GM18858 (cell line): ENCODE measurements around the gene VILL.
"Not testable (repeated sequence)": the region's sequence is repeated elsewhere in the genome, so short reads cannot be mapped to it uniquely, and the experiment has no call there.

Experiments used
- ATAC-seq: cut with Tn5 transposase; IDR thresholded peaks from one replicate; pipeline ENCODE4 v1.9.1; 2021; ENCODE audit not compliant: unreplicated experiment

VILL gene

DNA sequence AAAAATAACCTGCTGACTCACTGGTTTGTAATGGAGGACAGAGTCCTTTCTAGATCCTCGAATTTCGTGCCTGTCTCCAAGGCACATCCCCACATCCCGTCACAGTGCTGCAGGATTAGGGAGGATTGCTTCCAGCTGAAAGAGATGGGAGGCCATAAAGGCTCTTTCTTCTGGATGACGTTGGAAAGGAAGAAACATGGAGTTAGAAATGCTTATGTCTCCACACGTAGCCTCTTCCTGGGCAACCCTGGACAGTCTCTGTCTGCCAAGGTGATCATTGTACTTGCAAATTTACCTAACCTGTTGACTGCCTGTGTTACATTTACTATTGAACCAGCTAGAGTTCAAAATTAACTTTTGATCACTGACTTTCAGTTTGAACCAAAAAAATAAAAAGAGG is 27.6 kb upstream of the VILL start:
- no peak for ATAC-seq

DNA sequence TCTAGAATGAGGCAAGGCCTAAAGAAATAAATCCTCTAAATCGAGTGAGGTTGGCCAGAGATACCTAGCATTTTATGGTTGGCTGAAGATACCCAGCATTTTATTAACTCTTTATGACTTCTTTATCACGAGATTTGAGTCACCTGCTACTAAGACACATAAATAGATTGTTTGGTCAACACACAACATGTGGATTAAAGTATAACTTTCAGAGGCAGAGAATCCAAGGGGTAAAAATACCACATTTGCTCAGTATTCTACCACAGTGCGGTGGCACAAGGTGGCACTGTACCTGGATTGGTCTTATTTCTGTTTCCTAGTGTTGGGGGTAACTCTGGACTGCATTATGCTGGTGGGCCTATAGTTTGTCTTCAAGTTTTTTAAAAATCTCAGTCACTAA is 27.0 kb upstream of the VILL start:
- no peak for ATAC-seq

DNA sequence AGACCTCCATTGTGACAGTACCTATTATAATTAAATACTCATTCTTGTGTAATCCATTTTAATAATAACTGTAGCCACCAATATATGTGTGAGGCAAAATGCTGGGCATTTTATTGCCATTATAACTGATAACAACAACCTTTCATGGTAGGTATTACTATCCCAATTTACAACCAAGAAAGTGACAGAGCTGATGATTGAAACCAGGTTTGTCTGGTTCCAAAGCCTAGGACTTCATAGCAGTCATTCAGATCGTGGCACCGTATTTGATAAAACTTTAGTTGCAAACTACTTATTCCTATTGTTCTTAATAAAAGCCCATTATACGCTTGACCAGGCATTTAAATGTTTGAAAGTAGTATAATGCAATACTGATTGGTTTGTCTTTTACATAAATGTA is 26.4 kb upstream of the VILL start:
- ATAC-seq: no peak

DNA sequence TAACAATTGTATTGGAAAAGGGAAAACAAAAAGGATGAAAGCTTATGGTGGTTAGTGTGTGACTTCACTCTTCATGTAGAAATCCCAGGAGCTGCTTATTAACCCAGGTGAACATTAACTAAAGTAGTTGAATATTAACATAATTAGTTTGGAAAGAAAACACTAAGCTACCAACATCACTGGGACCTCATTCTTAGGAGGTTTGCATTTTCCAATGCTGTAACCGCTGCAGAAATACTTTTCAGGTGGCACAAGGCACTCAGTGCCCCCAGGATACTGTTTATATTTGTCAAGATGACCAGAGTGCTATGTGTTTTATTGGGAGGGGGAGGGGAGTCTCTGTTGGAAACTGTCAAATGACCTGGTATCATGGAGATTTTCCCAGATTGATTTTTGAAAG is 25.9 kb upstream of the VILL start:
- no peak for ATAC-seq

DNA sequence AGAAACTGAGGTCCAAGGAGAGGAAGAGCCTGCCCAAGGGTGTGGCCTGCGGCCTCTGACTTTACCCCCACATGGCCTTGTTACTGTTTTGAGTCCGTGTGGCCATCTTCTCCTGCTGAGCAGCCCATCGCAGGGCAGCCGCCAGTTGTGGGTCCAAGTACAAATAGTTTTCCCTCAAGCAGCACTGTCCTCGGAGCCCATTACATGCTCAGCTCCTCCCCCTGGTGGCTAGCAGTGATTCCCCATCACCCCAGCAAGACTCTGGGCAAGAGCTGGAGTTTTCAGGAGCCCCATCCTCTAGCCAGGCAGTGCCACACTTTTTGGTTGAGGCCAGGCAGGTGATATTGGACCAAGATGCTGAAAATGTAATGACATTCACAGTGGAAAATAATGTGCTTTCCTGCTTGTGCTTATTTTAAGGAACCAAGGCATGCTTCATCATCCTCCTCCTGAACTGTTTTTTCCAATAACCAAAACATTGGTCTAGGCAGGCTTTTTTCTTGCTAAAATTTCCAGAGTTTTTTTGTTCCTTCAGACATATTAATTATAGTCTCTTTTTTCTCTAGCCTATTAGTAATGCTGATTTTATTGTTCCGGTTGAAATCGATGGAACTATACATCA is 23.2 kb upstream of the VILL start:
- no peak for ATAC-seq

DNA sequence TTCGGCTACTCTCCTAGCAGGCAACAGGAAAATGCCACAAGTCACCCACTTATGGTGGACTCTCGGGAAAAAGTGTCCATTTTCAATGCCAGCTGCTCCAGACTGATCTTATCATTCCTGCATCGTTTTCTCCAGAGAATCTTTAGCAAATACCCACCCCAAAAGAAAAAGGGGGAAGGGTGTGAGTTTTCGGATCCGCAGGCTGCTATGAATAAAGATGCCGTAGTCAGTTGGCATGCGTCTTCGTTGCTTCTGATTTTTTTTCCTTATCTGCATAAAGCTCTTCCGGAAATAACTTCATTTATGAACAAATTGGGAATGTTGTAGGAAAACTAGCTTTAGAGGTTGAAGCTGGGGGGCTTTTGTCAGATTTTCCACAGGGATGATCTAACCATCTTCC is 22.4 kb upstream of the VILL start:
- no peak for ATAC-seq

DNA sequence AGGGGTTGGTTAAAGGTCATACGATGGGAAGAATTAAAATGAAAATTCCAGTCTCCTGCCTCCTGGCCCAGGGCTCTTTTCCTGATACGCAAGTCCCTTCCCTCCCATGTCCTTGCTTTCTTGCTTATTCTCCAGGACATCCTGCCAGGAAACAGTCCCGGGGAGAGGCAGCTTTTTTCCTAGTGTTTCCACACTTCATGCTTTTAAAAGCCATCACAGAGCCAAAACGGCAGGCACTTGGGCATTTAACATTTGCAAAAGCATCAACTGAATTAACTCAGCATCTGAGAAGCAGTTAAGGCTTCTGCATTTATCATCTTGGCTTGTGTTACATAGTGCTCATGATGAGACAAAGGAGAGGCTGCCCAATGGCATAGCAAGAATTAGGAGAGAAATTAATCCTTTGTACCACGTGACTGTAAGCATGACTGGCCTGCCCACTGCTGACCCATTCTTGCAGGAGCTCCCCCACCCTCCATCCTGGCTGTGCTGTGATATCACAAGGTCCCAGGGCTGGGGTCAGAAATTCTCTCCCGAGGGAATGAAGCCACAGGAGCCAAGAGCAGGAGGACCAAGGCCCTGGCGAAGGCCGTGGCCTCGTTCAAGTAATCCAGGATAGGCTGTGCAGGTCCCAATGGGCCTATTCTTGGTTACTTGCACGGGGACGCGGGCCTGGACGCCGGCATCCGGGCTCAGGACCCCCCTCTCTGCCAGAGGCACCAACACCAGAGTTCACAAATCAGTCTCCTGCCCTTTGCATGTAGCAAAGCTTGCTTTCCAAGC is 21.6 kb upstream of the VILL start:
- no peak for ATAC-seq

DNA sequence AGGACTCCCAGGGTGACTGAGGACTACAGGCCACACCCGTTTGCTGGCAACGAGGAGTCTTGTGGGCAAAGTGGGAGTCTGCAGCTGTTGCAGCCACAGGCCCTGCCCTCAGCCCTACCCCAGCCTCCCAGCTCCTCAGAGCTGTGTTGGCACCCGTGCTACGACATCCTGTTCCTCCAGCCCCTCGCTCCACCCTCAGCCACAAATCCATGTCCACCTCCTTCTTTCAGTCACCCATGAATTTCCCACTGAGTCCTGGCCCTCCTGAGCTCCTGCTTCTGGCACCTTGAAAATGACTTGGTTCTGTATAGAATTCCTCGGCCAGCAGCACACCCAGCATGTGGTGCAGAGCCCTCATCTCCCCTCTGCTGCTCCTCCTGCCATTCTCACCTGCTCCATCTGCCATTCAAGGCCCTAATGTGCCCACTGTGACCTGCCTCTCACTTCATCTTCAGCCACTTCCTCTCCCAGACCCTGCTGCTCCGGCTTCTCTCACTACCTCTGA is 20.9 kb upstream of the VILL start:
- no peak for ATAC-seq

DNA sequence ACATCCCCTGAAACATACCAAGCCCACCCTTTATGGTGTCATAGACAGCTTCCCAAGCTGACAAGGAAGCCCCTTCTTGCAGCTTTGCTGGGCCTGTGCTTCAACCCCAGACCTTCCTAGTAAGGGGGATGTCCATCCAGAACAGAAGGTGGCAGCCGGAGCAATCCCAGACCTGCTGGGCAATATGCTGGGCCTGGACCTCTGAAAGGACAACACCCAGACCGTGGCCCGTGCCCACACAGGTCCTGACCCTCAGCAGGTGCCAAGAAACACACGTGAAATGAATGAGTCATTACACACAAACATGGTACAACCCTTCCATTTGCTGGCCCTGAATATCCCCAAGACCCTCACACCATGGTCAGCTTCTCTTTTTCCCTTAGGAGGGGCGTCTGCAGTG is 19.8 kb upstream of the VILL start:
- ATAC-seq: no peak

DNA sequence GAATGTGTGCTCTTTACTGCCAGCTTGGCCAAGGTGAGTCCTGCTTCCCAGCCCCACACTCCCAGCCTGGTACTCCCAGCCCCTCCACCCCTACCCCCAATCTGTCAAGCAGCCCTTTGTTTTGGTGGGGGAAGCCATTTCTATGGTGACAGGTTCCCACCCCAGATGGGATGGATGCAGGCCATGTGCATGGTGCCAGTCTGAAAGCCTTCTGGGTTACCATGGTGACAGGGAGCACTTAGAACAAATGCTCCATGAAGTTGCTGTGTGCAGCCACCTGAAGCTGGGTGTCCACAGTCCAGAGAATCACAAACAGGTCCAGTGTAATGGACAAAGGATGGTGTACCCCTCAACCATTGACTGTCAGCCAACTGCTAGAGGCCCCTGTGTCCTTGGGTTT is 19.1 kb upstream of the VILL start:
- no peak for ATAC-seq

DNA sequence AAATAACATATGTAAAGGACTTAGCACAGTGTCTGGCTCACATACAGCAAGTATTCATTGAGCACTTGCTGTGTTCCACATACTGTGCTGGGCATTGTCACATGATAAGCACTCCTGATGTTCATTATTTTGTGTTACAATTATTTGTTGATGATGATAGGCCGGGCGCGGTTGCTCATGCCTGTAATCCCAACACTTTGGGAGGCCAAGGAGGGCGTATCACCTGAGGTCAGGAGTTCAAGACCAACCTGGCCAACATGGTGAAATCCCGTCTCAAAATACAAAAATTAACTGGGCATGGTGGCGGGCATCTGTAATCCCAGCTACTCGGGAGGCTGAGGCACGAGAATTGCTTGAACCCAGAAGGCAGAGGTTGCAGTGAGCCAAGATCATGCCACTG is 18.5 kb upstream of the VILL start:
- ATAC-seq: not testable (repeated sequence)

DNA sequence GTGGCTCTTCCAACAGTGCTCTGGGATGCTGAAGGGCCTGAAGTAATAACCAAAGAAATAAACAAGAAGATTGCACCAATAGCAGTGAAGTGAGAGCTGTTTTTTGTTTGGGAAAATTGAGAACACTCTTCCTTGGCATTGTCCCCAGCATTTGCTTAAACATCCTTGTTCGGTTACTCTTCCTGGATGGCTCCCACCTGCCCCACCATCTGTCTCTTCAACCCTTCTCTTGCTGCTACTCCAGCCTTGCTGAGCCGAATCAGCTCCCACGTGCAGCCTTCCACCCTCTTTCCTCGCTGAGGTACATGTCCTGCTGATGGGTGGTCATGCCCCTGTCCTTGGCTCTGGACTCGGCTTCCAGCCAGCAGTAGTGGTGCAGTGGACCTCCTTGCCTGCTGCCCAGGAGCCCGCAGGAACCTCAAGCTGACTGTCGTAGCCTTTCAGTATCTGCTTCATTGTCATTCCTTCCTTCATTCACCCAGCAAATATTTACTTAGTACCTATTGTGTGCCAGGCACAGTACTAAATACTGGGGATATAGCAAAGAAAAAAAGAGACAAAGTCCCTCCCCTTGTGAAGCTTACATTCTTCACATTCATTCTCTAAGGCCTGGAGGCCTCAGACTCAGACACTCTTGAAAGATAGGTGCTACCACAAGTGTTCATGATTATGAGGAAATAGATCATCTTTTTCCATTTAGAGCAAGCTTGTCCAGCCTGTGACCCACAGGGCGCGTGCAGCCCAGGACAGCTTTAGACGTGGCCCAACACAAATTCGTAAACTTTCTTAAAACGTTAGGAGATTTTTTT is 17.1 kb upstream of the VILL start:
- ATAC-seq: no peak

DNA sequence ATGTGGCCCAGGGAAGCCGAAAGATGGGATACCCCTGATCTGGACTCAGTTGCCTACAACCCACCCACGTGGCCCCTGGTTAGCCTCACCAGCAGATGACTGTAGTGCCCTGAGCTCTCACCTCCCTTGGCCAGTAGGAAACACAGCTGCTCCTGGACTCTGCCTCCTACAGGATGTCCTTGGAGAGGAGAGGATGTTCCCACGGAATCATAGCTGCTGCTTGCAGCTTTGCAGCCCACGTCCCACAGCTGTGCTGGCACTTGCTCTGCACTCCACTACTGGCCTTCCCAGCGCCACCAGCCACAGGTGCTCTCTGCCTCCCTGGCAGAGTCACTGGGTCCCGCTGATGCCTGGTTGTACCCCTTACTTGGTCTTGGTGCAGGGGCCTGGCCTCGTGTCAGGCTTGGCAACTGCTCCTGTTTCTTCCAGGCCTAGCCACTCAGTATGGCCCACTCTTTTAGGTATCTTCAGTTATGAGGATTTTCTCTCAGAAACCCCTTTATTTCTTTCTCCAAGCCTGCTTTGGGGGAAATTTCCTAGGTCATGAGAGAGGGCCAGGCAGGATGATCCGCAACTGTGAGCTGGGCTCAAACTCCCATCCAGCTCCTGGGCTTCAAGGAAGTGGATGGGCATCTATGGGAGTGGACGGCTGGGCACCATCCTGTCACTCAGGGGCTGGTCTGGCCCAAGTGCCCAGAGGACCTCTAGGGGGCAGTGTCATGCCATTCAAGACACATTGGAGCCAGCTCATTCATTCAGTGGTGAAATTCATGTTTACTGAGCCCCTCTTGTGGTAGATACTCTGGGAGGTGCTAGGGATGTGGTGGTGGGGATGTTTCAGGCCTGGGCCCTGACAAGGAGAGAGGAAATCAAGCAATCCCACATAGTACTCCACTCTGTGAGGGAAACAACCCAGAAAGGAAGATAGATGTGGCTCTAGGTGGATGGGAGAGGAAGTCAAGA is 16.2 kb upstream of the VILL start:
- no peak for ATAC-seq

DNA sequence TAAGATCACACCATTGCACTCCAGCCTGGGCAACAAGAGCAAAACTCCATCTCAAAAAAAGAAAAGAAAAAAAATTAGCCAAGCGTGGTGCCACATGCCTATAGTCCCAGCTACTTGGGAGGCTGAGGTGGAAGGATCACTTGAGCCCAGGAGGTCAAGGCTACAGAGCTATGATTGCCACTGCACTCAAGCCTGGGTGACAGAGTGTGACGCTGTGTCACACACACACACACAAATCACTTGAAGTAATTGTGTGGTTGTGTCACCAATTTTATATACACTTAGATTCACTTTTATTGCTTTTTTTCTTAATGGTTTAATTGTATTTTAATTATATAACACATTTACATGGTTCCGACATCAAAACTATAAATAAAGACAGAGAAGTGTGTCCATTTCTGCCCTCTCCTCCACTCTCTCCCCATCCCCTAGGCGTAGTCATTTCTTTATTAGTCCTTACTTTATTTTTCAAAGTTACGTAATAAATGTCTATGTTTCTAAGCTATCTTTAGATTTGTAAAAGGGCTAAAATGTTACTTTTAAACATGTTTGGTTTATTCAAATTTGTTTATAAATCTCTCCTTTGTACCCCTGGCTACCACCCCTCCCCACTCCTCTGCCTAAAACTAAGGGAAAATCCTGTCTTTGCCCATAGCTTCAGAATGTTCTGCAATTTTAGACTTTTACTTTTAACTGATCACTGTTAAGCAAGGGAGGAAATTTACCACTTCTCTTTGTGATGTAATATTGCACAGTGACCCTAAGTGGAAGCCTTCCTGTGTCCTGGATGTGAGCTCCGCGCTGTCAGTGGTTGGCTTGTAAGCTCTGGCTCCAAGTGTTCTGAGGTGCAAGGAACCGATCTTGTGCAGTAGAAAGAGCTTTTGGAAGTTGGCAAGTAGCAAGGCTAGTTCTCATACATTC is 10.8 kb upstream of the VILL start:
- no peak for ATAC-seq

DNA sequence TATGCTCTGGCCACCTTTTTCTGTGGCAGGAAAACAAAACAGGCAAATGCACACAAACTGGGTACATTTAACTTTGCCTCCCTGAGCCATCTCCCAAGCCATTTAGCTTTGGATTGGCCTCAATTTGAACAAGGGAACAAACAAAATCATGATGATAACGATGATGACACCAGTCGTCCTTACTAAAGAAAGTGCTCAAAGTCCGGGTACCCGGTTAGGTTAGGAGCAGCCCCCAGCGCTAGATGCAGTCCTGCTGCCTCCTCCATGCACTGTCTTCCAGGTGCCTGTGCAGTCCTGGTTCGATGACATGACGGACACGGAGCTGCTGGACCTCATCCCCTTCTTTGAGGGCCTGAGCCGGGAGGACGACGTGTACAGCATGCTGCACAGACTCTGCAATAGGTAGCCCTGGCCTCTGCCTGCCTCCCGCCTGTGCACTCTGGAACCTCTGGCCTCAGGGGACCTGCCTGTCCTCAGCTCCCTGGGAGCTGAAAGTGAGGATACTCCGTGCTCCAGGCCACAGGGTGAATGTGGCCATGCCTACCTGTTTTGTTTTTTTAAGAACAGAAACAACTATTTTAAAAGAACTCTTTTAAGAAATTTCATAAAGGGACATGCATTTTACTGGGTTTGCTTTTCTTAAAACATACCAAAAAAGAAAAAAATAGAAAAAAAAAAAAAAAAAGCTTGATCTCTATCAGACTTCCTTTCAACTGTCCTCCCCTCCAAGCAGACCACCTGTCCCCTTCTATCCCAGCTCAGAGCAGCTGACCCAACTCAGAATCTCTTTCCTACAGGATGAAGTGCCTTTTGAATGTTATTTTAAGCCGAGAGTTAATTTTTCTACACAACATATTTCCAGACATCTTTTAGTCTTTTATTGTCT is 9.9 kb upstream of the VILL start:
- ATAC-seq: no peak

DNA sequence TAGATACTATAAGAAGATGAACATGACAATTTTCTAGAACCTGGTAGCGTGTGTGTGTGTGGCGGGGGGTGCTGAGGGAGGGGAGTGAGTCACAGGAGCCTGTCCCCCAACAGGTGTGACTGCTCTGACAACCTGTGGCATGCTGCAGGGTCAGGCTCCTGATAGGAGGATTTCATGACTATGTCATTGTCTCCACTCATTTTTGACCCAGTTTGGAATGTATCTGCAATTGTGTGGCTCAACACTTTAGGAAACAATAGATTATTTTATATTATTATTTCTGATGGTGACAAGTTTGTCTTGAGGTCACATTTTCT is 9.3 kb upstream of the VILL start:
- ATAC-seq: no peak

DNA sequence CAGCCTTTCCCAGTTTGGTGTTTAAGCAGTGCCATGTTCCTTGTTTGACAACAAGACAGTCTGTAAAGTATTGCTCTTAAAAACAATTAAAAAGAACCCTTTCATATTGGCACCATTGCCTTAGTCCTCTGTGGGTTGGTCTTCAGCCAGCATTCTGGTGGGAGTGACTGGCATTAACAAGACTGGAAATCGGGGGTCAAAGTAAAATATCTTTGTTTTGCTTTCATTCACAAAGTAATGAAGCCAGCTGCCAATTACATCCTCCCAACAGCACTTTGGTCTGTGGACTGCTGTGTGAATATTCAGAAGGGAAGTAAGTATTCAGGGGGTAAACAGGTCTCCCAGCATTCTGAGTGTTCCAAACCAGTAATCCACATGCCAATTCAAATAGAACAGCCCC is 8.3 kb upstream of the VILL start:
- no peak for ATAC-seq

DNA sequence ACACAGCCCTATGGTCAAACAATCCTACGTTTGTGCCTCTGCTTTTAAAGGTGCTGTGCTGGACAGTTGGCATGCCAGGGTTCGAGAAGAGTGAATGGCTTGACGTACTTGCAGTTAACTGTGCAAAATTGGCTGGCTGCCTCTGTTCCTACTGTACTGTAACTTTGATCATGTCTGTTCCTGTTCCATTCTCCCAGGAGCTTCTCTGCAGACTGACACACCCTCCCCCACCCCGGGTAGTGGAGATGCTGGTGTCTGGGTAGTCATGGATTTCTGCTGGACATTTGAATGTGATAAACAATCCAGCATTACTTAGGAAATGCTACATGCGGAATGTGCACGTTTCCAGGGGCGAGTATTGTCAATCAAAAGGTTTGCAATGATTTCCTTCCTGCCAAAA is 6.5 kb upstream of the VILL start:
- ATAC-seq: no peak

DNA sequence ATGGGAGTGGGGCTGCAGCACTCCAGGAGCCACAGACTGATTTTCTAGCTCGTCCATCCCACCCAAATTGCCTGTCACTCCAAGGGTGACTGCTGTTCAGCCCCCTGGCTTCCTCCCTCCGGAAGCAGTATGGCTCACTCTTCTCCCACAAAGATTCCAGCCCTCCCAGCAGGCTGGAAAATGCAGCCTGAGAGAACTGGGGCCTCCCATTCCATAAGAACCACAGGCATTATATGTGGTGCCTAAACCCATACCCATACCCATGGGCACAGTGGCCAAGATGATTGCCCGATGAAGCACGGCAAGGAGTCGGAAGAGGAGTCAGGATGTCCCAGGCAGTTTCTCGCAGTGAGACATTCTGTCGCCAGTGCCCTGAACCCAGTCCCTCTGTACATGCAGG is 6.0 kb upstream of the VILL start:
- no peak for ATAC-seq
